SK-N-MC (cell line): ENCODE data around the gene OR2AG2.

ENCODE experiments used
- EZH2 ChIP-seq: fragments of 200-600 bp; sonication (generic); IDR thresholded peaks from one replicate; pipeline ENCODE4 v1.6.1; 2017; ENCODE audit warnings: antibody characterized with exemption
- FOXP2 ChIP-seq: optimal IDR thresholded peaks from 2 replicates; pipeline ENCODE3; 2011; ENCODE audit warnings: mild to moderate bottlenecking, moderate library complexity; ENCODE audit not compliant: insufficient read depth; ENCODE audit errors: extremely low read length, control extremely low read depth
- POLR2AphosphoS5 ChIP-seq: IDR thresholded peaks from 2 replicates; pipeline ENCODE4 v1.6.1; 2012; ENCODE audit warnings: mild to moderate bottlenecking, low read depth, low read length, borderline replicate concordance

- TF ChIP-seq EZH2 (no peak), POLR2AphosphoS5 (no peak), FOXP2 (no peak)
Observed at GRCh38 chr11:6727971-6728760, 43.6 kb downstream of the OR2AG2 start.
